Amygdala (tissue), 56 donors: ENCODE data around the gene CHRNB2.
"Not testable (repeated sequence)": the region's sequence is repeated elsewhere in the genome, so short reads cannot be mapped to it uniquely, and the experiment has no call there.

Experiments used
- DNase-seq, 56 donors: peaks; one replicate each; lab custom pipeline; 2025; lab: John Stamatoyannopoulos, UW

The CHRNB2 gene, protein sequence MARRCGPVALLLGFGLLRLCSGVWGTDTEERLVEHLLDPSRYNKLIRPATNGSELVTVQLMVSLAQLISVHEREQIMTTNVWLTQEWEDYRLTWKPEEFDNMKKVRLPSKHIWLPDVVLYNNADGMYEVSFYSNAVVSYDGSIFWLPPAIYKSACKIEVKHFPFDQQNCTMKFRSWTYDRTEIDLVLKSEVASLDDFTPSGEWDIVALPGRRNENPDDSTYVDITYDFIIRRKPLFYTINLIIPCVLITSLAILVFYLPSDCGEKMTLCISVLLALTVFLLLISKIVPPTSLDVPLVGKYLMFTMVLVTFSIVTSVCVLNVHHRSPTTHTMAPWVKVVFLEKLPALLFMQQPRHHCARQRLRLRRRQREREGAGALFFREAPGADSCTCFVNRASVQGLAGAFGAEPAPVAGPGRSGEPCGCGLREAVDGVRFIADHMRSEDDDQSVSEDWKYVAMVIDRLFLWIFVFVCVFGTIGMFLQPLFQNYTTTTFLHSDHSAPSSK

GRCh38 chr1:154567386-154568156 is at the start of gene CHRNB2:
Gene CHRNB2 (plus strand): TSS chr1:154567778. CDS start chr1:154568045, 267 bp downstream.
- DNase-seq, result peak in 38 of 56 donors; percentile 11 to 72 (median 38)

DNA sequence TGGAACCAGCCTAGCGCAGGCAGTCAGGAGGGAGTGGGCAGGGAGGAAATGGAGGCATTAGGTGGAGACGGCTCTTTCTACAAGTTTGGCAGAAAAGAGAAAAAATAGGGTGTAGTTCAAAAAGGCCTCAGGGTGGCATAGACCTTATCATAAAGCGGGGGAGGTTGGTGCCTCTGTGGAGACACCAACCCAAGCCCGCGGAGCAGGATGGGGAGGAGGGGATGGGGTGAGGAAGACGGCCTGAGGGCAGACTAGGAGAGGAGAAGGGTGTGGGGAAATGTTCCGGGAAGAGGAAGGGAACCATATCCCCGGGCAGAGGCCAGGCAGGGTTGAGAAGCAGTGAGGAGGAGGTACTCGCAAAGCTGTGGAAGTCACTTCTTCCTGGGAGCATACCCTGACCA is 48.0 kb upstream of the CHRNB2 start:
- DNase-seq, result no peak

- no peak for DNase-seq
Observed at GRCh38 chr1:154520333-154520732, 47.2 kb upstream of the CHRNB2 start.

GRCh38 chr1:154521695-154522094 is 45.9 kb upstream of the CHRNB2 start:
- no peak for DNase-seq

GRCh38 chr1:154524881-154525280 is 42.7 kb upstream of the CHRNB2 start:
- DNase-seq, result no peak

DNA sequence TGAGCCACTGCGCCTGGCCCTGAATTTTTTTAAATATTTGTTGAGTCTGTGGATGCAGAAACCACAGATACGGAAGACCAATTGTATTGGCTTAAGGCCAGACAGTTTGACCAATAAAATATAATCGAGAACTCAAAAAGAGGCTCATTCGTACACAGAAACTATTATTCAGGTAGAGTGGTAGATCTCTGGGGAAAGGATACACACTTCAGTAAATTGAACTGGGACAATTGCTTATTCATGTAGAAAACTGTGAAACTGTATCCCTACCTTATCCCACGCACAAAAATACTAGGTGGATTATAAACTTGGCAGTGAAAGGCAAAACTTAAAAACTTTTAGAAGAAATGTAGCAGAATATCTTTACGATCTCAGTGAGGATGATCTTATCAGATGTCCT is 40.4 kb upstream of the CHRNB2 start:
- DNase-seq, result no peak

GRCh38 chr1:154529308-154529707 is 38.3 kb upstream of the CHRNB2 start:
- no peak for DNase-seq

DNA sequence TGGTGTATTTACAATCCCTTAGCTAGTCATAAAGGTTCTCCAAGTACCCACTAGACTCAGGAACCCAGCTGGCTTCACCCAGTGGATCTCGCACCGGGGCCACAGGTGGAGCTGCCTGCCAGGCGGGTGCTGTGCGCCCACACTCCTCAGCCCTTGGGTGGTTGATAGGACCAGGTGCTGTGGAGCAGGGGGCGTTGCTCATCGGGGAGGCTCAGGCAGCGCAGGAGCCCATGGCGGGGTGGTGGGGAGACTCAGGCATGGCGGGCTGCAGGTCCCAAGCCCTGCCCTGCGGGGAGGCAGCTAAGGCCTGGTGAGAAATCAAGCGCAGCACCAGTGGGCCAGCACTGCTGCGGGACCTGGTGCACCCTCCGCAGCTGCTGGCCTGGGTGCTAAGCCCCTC is 35.6 kb upstream of the CHRNB2 start:
- not testable (repeated sequence) for DNase-seq

GRCh38 chr1:154533952-154534844 is 33.4 kb upstream of the CHRNB2 start:
- DNase-seq, result no peak

DNA sequence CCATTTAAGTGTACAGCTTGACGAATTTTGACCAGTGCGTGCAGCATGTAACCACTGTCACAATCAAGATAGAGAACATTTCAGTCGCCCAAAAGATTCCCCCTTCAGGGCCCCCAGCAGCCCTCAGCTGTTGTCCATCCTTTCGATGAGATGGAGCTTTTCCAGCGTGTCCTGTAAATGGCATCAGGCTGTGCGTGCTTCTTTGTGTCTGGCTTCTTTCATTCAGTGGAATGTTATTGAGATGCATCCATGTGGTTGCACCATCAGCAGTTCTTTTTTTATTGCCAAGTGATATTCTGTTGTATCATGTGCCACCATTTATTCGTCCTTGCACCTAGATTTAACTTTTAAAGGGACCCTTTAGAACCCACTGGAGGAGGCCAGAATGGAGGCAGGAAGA is 31.0 kb upstream of the CHRNB2 start:
- no peak for DNase-seq

DNA sequence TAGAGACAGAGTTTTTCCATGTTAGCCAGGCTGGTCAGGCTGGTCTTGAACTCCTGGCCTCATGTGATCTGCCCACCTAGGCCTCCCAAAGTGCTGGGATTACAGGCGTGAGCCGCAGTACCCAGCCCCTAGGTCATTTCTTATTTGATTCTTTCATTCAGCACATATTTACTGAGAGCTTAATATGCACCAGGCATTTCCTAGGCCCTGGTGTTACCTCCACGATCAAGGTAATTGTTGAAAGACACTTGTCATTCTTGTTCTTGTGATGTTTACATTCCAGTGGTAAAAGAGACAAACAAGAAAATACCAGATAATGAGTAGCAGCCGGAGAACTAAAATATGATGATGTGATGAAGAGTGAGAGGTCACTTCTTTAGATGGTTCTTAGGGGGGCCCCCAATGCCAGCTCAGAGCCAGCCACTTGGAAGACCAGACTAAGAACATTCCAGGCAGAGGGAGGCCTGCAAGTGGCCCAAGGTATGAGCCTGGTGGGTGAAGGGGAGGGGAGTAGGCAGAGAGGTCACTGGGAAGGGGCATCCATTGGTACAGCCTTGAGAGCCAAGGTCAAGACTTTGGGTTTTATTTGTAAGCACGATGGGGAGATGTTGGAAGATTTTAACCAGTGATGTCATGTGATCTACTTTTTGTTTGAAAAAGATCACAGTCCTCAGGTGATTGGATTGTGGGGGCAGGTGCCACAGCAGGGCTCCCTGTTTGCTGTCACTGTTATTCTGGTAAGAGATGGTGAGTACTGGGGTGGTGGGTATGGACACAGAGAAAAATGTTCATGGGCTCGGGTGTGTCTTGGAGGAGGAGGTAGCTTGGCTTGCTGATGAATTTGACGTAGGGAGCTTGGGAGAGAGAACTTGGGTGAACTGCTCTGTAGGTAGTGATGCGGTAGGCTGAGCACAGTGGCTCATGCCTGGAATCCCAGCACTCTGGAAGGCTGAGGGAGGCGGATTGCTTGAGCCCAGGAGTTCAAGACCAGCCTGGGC is 27.8 kb upstream of the CHRNB2 start:
- no peak for DNase-seq

DNA sequence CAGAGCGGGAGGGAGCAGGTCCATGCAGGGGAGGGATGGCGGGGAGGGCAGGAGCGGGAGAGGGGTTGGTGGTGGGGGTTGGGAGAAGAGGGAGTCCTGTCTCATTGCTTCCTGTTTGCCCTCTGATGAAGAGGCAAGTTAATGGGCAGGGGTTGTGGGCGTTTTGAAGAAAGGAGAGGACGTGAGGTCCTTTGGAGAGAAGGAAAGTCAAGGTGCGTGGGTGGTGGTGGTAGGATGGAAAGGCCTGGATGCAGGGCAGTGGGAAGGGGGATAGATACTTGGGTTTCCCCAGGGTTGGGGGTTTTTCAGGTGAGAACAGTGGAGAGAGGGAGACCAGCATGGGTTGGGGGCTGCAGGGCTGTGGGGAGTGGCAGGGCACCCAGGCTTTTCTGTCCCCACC is 26.3 kb upstream of the CHRNB2 start:
- no peak for DNase-seq

- peak in 32 of 56 donors; percentile 5 to 64 (median 26) for DNase-seq
Observed at GRCh38 chr1:154546264-154547063, 21.1 kb upstream of the CHRNB2 start.

DNA sequence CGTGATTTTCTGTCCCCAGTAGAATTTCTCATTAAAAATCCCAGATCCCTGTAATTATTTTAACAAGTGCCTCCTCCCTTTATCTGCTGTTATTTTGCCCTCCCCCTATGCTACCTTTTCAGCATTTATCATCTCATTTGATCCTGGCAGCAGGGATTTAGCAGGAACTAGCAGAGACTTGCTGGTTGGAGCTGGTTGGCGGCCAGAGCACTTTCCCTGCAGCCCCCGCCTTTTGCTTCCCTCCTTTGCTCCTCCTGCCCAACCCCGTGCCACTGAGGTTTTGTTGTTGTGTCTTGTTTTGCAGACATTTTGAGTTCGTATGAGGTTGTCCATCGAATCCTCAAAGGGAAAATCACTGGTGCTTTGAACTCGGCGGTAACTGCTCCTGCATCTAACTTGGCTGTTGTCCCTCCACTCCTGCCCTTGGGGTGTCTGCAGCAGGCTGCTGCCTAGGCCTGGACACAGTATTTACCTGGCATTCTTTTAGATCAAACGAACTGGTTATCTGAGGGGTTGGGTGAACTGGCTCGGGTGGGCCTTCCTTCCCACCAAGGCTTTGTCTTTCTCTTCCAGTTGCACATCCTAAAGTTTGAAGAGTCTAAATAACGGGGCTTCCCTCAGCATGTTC is 20.4 kb upstream of the CHRNB2 start:
- no peak for DNase-seq

DNA sequence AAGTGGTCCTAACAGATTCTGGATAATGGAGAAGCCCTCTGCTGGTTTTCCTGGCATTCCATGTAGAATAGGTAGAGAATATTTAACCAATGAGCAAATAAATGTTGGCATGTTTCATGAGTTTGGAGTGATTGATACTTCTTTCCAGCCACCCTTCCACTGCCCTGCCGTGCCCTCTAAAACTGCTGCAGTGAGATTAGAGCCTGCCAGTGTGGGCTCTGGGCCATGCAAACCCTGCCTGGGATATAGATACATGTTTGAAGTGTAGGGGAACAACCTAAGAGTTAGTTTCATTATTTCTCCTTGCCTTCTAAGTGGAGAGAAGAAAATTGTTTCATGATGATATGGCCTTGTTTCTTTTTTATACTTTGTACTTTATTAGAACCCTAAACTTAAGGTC is 19.6 kb upstream of the CHRNB2 start:
- DNase-seq, result no peak

DNA sequence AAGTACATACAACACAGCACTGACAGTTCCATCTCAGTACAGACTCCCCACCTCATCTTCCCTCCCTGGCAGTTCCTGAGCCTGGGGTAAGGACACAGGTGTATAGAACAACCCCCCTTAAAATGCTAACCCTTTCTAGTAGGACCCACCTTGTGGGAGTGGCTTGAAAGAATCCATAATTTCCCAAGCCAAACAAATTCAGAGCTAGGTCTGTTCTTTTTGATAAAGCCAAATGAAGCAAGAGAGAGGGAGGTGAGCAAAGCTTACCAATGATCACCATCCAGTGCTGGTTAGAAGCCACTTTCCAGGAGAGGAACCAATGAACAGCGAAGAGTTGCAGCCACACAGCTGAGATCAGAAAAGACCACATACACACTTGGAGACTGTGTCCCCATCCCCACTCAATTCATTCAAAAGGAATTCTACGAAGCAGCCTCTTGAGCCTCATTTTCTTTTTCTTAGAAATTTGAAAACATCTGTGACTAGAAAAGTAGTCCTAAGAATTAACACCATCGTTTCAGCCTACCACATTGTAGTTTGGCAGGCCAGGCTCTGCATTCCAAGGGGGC is 18.3 kb upstream of the CHRNB2 start:
- no peak for DNase-seq

- DNase-seq, result no peak
Observed at GRCh38 chr1:154550070-154550469, 17.5 kb upstream of the CHRNB2 start.

DNA sequence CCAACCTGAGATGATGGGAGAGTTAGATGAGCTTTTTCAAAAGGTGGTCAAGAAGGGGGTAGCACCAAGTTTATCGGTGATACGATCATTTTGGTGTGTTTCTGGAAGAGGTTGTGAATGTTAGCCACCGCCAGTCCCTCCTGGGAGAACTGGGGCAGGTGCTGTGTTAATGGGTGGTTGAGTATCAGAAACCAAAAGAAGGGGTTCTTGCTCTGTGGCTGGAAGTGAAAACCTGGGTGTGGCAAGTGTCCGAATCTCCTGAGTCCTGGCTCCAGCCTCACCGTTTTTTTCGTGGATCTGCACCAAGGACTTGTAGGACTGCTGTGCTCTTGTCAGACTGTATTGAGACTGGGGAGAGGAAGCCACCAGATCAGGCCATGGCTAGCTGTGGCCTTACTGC is 16.9 kb upstream of the CHRNB2 start:
- no peak for DNase-seq
